ENCODE results near the gene NRSN2.
A peak's percentile ranks its signal among the peaks of the same experiment; 100 is the strongest.

The NRSN2 gene

DNA sequence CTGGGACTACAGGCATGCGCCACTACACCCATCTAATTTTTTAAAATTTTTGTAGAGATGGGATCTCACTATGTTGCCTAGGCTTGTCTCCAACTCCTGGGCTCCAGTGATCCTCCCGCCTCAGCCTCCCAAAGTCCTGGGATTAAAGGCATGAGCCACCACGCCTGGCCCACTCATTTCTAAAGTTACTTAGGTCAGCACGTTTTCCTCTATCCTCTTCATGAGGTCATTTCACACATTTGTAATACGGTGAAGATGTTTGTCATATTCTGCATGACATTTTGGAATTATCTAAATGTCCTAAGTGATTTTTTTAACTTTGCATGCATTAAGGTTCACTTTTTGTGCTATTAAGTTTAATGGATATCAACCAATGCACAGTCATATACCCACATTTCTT, 33.5 kb upstream of the NRSN2 start:
- Mint-ChIP-seq H3K9me3 (no peaks in the 10 kb centered on the region), H3K4me3 (no peak overlapping the region), H3K4me1 (peaks cover 21% of the 10 kb centered on the region), H3K27me3 (no peaks in the 10 kb centered on the region), H3K27ac (peak overlapping the region in 1 of 2 donors; percentile 45)
- no peak for ATAC-seq
- DNase-seq, result no peak

DNA sequence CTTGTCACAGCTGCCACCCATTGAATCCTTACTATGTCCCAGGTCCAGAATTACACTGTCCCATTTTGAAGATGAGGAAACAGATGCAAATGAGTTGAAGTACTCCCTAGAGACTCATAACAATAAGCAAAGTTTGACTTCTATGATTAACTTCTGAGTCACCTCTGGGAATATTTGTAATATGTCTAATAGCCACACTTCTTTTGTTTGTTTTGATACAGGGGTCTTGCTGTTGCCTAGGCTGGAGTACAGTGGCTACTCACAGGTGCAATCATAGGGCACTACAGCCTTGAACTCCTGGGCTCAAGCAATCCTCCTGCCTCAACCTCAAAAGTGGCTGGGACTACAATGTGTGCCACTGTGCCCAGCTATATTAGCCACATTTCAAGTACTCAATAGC, 33.0 kb upstream of the NRSN2 start:
- H3K27ac Mint-ChIP-seq, result no peak overlapping the region
- no peak for ATAC-seq

DNA sequence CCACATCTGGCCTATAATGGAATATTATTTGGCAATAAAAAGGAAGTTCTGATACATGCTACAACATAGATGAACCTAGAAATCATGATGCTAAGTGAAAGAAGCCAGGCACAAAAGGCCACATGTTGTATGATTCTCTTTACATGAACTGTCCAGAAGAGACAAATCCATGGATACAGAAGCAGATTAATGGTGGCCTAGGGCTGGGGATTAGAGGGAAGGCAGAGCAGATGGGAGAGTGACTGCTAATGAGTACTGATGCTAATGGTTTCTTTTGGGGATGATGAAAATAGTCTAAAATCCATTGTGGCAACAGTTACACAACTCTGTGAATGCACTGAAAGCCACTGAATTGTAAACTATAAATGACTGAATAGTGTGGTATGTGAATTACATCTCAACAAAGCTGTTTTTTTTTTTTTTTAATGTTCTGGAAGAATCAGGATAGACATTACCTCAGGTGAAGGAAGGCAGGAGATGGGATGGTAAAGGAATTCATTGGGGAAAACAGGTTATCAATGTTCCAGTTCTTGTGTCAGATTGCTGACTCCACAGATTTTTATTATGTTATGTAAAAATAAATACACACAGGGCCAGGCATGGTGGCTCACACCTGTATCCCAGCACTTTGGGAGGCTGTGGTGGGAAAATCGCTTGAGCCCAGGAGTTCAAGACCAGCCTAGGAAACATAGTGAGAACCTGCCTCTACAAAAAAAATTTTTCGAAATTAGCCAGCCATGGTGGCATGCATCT, 30.4 kb upstream of the NRSN2 start:
- peaks cover 6% of the 10 kb centered on the region for H3K4me1 Mint-ChIP-seq
- DNase-seq, result no peak
- H3K27me3 Mint-ChIP-seq, result no peaks in the 10 kb centered on the region
- H3K27ac Mint-ChIP-seq, result no peak overlapping the region
- H3K9me3 Mint-ChIP-seq, result no peaks in the 10 kb centered on the region
- no peak overlapping the region for H3K4me3 Mint-ChIP-seq
- ATAC-seq, result no peak

More for the DNA sequence above, 33.0 kb upstream of the NRSN2 start:
- Mint-ChIP-seq H3K4me3 (no peak overlapping the region), H3K27me3 (no peaks in the 10 kb centered on the region), H3K4me1 (peaks cover 21% of the 10 kb centered on the region), H3K9me3 (no peaks in the 10 kb centered on the region)
- DNase-seq, result no peak

DNA sequence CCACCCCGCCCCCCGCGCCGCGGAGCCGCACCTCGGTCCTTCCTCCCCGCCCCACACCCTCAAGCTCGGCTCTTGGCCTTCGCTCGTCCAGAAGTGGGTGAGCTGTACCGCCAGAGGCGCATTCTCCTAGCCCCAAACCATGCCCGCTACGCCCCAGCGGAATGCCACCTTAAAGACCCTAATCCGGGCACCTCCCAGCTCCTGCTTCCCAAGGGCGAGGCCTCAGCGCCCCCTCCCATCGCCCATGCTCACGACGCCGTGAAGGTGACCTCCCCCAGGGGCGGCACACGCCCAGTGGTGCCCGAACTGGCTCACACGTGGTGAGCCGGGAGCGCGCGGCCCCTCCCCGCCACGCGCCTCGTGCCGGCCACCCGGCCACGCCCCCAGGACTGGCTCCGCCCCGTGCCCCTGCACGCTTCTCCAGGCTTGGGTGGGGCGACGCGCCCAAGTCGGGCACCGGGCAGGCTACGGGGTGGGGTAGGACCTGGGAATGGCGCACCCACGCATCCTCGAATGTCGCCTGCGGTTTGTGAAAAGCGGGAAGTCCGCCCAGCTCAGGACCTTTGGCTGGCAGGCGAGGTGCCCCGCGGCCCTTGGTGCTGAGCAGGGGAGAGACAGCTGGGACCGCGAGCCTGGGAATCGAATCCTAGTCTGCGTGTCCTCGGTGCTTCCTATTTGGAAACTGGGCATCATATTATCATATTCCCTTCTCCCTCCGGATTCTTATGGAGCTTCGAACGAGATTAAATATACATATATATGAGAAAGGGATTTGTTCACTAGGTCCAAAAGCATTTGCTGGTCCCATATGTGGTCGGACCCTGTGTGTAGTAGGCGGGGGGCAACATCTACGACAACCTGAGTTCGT, 22.5 kb upstream of the NRSN2 start:
- peaks cover 32% of the 10 kb centered on the region for H3K4me1 Mint-ChIP-seq
- peak overlapping the region; percentile 49 to 85 for H3K27ac Mint-ChIP-seq
- ATAC-seq (peak; percentile 69), DNase-seq (peak; percentile 86 to 92)
- no peaks in the 10 kb centered on the region for H3K9me3 Mint-ChIP-seq
- H3K4me3 Mint-ChIP-seq, result peak overlapping the region; percentile 89 to 90
- H3K27me3 Mint-ChIP-seq, result no peaks in the 10 kb centered on the region

DNA sequence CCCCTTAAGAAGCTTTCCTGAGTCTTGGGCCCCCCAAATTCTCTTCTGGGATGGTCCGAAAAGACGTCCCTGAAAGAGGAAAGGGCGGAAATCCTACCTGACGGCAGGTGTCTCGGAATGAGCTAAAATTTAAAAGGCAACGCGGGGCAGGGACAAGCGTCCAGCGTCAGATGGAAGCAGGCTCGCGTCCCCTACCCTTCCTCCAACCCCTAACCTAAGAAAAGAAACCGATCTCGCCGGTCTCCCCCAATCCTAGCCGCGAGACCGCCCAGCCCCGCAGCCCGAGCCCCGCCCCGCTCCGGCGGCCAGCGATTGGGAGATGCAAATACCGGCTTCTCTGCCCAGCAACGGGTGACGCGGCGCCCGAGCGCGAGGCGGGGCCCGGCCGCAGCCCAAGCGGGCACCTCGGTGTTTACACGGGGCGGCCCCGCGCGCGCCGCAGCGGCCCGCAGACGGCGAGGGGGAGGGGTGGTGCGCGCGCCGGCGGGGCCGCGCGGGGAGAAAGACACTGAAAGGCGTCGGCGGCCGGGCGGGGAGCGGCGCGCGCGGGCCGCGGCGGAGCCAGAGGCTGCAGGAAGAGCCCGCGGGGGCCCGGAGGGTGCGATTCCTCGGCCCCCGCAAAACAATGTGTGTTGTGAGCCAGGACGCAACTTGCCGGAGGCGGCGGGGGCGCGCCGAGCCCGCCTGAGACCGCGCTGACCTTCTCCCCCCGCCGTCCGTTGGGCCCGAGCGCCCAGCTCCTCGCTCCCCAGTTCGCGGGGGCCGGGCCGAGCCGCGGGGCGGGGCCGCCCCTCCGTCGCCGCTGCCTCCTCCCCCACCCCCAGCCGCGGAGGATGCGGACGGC, 21.6 kb upstream of the NRSN2 start, which contains the start of gene SOX12:
SOX12 (plus strand) TSS at position 508 of the 844 bp plus-strand sequence. CDS start 373 bp downstream, outside the sequence.
- peak within 1 kb of the TSS; percentile 76 to 85 for H3K27ac Mint-ChIP-seq
- no peaks in the 10 kb centered on the region for H3K27me3 Mint-ChIP-seq
- H3K9me3 Mint-ChIP-seq, result no peaks in the 10 kb centered on the region
- H3K4me3 Mint-ChIP-seq, result peak within 1 kb of the TSS; percentile 91 to 95
- H3K4me1 Mint-ChIP-seq, result peaks cover 41% of the 10 kb centered on the region
- ATAC-seq (peak; percentile 81), DNase-seq (peak; percentile 94 to 97)

DNA sequence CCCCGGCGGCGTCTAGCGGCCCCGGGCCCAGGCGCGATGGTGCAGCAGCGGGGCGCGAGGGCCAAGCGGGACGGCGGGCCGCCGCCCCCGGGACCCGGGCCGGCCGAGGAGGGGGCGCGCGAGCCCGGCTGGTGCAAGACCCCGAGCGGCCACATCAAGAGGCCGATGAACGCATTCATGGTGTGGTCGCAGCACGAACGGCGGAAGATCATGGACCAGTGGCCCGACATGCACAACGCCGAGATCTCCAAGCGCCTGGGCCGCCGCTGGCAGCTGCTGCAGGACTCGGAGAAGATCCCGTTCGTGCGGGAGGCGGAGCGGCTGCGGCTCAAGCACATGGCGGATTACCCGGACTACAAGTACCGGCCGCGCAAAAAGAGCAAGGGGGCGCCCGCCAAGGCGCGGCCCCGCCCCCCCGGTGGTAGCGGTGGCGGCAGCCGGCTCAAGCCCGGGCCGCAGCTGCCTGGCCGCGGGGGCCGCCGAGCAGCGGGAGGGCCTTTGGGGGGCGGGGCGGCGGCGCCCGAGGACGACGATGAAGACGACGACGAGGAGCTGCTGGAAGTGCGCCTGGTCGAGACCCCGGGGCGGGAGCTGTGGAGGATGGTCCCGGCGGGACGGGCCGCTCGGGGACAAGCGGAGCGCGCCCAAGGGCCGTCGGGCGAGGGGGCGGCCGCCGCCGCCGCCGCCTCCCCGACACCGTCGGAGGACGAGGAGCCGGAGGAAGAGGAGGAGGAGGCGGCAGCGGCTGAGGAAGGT, 20.8 kb upstream of the NRSN2 start:
- ATAC-seq (peak; percentile 1), DNase-seq (peak; percentile 63 to 73)
- Mint-ChIP-seq H3K4me1 (peaks cover 47% of the 10 kb centered on the region), H3K9me3 (no peaks in the 10 kb centered on the region), H3K27ac (peak overlapping the region; percentile 72 to 76), H3K4me3 (peak overlapping the region; percentile 91 to 95), H3K27me3 (no peaks in the 10 kb centered on the region)

DNA sequence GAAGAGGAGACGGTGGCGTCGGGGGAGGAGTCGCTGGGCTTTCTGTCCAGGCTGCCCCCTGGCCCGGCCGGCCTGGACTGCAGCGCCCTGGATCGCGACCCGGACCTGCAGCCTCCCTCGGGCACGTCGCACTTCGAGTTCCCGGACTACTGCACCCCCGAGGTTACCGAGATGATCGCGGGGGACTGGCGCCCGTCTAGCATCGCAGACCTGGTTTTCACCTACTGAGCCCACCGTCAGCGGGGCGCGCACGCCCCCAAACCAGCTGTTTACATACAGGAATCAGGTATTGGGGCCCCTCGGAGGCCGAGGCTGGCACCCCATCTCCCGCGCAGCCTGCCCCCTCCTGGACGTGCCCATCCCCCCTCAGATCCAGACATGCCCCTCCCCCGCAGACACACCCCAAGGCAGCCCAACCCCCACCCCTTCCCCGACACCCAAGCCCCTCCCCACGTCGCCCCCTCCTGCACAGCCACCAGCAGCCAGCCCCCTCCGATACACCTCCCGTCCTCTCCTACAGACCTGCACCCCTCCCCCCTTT, 20.2 kb upstream of the NRSN2 start:
- no peak for DNase-seq
- Mint-ChIP-seq H3K4me3 (peak overlapping the region; percentile 91 to 95), H3K27me3 (no peaks in the 10 kb centered on the region), H3K4me1 (peaks cover 47% of the 10 kb centered on the region), H3K27ac (peak overlapping the region; percentile 93), H3K9me3 (no peaks in the 10 kb centered on the region)
- ATAC-seq, result peak; percentile 27

DNA sequence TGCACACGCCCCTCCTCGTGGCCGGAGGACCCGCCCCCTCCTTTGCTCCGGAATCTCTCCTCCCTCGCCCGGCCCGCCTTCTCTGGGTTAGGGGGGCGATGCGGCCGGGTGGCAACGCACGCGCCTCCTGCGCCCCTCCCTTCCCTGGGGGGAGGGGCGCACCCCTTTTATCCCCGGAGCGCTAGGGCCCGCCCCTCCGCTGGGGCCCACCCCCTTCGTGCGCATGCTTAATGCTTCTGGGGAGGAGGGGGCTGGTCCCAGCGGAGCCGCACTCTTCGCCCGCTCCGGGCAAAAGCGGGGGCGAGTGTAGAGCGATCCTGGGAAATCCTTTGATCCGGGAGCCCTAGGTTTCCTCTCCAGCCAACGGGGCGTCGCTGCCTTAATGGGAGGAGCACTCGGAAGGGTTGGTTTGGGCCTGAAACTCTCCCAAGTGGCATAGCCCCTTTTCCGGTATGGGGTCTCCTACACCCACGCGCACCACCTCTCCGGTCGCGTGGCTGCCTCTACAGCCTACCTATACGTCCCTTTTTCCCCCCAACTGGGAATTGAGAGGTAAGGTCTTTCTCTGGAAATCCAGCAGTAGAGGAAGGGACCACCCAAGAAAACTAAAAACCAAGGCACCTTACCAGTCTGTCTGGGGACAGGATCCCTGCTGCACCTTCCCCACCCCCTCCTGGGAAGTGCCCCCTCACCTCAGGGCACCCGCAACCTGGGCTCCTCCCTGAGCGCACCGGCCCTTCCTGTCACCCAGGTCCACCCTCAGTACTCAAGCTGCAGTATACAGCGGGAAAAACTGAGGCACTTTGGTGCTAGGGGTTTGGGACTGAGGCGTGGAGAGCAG, 19.5 kb upstream of the NRSN2 start:
- Mint-ChIP-seq H3K27me3 (no peaks in the 10 kb centered on the region), H3K4me3 (peak overlapping the region; percentile 91 to 95), H3K27ac (peak overlapping the region; percentile 46 to 93), H3K4me1 (peaks cover 47% of the 10 kb centered on the region), H3K9me3 (no peaks in the 10 kb centered on the region)
- ATAC-seq, result peak; percentile 19
- DNase-seq, result peak; percentile 83 to 86

DNA sequence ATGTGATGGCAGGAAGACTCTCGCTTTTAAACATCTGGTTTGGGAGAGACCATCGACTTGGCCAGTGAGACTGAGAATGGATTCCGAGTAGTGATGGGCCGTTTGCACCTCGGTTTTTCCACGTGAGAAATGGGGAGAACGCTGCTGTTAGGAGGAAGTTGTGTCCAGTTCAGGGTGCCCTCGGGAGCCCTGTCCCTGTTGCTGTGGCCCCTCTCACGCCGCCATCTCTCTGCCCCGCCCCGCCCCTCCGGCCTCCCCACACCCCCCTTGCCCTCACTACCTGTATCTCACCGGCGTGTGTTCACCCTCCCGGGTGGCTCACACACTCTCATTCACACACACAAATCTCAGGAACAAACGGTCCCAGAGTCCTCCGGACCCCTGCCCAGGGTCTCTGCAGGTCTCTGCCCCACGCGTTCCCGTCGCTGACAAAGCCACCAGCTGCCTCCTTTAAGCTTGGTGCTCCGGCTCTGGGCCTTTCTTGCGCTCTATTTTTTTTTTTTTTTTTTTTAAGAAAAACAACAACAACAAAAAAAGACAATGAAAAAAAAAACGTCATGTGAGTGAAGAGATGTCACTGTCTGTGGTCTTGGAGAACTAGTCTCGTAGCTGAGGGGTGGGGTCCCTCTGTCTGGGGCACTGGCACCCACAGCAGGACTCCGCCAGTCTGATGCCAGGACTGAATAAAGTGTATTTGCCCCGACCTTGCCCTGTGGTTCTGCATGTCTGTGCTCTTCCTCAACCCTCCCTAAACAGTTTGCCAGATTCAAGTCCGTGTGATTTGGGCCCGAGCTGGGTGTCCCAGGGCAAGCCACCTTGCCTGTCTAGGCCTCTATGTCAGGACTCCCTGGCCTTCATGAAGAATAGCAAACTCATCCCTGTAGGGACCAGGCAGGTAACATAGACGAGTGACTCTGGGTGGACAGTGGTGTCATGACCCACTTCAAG, 18.6 kb upstream of the NRSN2 start:
- H3K27ac Mint-ChIP-seq, result no peak overlapping the region

DNA sequence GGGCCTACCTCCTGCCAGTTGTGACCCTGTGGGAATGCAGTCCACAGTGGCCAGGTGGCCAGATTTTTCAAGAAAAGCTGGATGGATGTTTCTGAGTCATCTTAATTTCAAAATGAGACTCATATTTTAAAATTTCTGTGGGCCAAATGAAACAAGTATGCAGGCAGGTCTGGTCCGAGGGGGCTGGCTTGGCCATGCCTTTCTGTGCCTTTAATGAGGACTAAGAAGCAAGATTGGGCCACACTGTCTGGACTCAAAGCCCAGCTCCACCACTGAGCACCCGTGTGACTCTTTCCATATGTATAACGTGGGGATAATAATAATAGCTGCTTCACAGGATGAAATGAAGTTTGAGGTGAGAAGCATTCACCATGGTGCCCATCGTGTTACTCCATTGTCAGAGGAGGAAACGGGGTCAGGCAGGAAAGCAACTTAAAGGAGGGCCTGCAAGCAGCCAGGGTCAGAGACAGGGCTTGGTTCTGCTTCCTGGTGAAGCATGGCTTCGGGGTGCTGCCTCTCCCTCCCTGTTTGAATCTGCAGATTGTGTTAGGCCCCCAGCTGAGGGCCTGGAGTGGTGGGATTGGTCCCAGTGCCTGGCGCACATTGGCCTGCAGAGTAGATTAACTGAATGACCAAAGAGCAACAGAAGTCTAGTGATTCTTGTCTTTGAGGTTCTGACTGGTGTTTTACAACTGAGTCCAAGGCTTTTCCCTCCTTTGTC, 17.8 kb upstream of the NRSN2 start:
- H3K27ac Mint-ChIP-seq, result no peak overlapping the region
- no peaks in the 10 kb centered on the region for H3K27me3 Mint-ChIP-seq
- no peaks in the 10 kb centered on the region for H3K9me3 Mint-ChIP-seq
- peaks cover 39% of the 10 kb centered on the region for H3K4me1 Mint-ChIP-seq
- ATAC-seq (no peak), DNase-seq (no peak)
- H3K4me3 Mint-ChIP-seq, result peak overlapping the region; percentile 91 to 95

More for the DNA sequence above, 18.6 kb upstream of the NRSN2 start:
- peaks cover 47% of the 10 kb centered on the region for H3K4me1 Mint-ChIP-seq
- H3K9me3 Mint-ChIP-seq, result no peaks in the 10 kb centered on the region
- no peaks in the 10 kb centered on the region for H3K27me3 Mint-ChIP-seq
- DNase-seq (no peak), ATAC-seq (no peak)
- peak overlapping the region; percentile 91 to 95 for H3K4me3 Mint-ChIP-seq

DNA sequence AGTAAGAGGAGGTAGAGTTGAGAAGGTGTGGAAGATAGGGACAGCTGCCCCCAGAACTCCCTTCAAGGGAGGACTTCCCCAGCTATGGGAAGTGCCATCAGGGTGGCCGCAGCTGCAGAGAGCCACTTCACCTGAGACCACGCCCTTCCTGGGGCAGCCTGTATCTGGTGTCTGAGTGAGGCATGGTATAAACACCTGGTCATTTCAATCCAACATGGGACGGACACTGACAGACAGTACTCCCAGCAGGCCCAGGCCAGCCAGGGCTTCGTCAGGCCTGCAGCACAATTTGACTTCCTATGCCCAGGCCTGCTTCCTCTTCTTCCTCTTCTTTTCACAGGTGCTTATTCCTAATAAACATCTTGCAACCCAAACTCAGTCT, 17.1 kb upstream of the NRSN2 start:
- ATAC-seq, result no peak
- Mint-ChIP-seq H3K27ac (peak overlapping the region in 1 of 2 donors; percentile 50), H3K4me1 (peaks cover 35% of the 10 kb centered on the region), H3K4me3 (no peak overlapping the region), H3K9me3 (no peaks in the 10 kb centered on the region), H3K27me3 (no peaks in the 10 kb centered on the region)
- no peak for DNase-seq

Measured in stimulated activated naive CD8-positive, alpha-beta T cell treated with anti-CD3 and anti-CD28 coated beads, Interleukin-15, amount 100 ng/mL, for 72 hours (primary cell).